Activated CD8-positive, alpha-beta memory T cell treated with anti-CD3 and anti-CD28 coated beads for 48 hours (primary cell): ENCODE data around the gene PTPRN2.

Experiments
- DNase-seq, 3 experiments: peaks; one replicate each; pipeline ENCODE4 v3.0.0-alpha.2; 2020; ENCODE audit warnings: low read depth in 2 of 3, low spot score in 2 of 3

PTPRN2 gene

GRCh38 chr7:157797361-157797760 is 790.3 kb downstream of the PTPRN2 start:
- no peak for DNase-seq

GRCh38 chr7:157796846-157797245 is 790.8 kb downstream of the PTPRN2 start:
- DNase-seq: no peak

GRCh38 chr7:157795643-157796042 is 792.0 kb downstream of the PTPRN2 start:
- no peak for DNase-seq

GRCh38 chr7:157795199-157795598 is 792.4 kb downstream of the PTPRN2 start:
- no peak for DNase-seq

- DNase-seq: no peak
Measured at GRCh38 chr7:157794746-157795065, 792.9 kb downstream of the PTPRN2 start.

GRCh38 chr7:157793973-157794745 is 793.5 kb downstream of the PTPRN2 start:
- no peak for DNase-seq

GRCh38 chr7:157793087-157793353 is 794.6 kb downstream of the PTPRN2 start:
- DNase-seq: no peak

- no peak for DNase-seq
Measured at GRCh38 chr7:157792241-157793086, 795.2 kb downstream of the PTPRN2 start.

- no peak for DNase-seq
Measured at GRCh38 chr7:157791666-157792065, 796.0 kb downstream of the PTPRN2 start.

GRCh38 chr7:157791261-157791660 is 796.4 kb downstream of the PTPRN2 start:
- no peak for DNase-seq

- DNase-seq: no peak
Measured at GRCh38 chr7:157789942-157790341, 797.7 kb downstream of the PTPRN2 start.

GRCh38 chr7:157789094-157789493 is 798.5 kb downstream of the PTPRN2 start:
- no peak for DNase-seq

GRCh38 chr7:157788573-157788972 is 799.0 kb downstream of the PTPRN2 start:
- DNase-seq: no peak

- DNase-seq: no peak
Measured at GRCh38 chr7:157787275-157787701, 800.3 kb downstream of the PTPRN2 start.

GRCh38 chr7:157786375-157787274 is 801.0 kb downstream of the PTPRN2 start:
- no peak for DNase-seq

GRCh38 chr7:157785486-157786186 is 802.0 kb downstream of the PTPRN2 start:
- DNase-seq: no peak

GRCh38 chr7:157784979-157785441 is 802.6 kb downstream of the PTPRN2 start:
- no peak for DNase-seq

GRCh38 chr7:157784041-157784835 is 803.4 kb downstream of the PTPRN2 start:
- no peak for DNase-seq

GRCh38 chr7:157782041-157782440 is 805.6 kb downstream of the PTPRN2 start:
- no peak for DNase-seq

- no peak for DNase-seq
Measured at GRCh38 chr7:157780721-157781120, 806.9 kb downstream of the PTPRN2 start.
